ENCODE data around the gene TMED10.

The TMED10 gene

GRCh38 chr14:75176142-75176820 is at the start of gene TMED10:
Gene TMED10, minus strand, starts transcription at chr14:75176612. Its CDS starts 33 bp downstream, at chr14:75176579.
- DNase-seq, result peak; percentile 85

GRCh38 chr14:75224561-75224960 is 48.1 kb upstream of the TMED10 start:
- DNase-seq, result no peak

DNA sequence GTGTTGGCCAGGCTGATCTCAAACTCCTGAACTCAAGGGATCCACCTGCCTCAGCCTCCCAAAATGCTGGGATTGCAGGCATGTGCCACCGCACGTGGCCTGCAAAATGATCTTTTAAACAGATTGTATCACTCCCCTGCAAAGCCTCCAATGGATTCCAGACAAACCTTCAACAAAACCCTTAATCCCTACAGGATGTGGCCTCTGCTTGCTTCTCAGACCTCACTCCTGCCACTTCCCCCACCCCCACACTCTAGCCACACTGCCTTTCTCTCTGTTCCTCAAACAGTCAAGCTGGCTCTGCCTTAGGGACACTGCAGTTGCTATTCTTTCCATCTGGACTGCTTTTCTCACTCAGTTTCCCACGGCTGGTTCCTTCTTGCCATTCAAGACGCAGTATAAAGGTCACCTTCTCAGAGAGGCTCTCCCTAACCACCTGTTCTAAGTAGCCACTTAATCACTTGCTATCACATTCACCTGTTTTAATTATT is 47.3 kb upstream of the TMED10 start:
- DNase-seq, result no peak

DNA sequence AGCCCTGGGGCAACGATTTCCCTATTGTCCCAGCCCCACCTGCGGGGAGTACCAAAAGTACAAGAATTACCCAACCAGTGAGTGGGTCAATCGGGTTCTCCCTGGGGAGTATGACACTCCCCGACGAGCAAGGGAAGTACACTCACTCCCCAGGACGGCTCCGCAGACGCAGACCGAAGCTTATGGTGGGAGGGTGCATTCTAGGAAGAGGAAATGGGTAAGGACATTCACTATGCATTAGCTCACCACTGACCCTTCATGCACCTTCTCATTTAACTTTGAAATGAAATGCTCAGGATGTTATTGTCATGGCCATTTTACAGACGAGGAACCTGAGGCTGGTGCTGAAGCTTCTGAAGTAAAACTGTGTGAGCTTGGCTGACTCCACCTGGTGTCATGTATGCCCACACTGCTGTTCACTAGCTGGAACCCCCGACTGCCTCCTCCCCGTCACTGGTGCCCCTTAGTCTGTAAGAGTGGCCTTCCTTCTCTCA is 45.8 kb upstream of the TMED10 start:
- DNase-seq, result no peak

GRCh38 chr14:75221797-75222196 is 45.4 kb upstream of the TMED10 start:
- no peak for DNase-seq

DNA sequence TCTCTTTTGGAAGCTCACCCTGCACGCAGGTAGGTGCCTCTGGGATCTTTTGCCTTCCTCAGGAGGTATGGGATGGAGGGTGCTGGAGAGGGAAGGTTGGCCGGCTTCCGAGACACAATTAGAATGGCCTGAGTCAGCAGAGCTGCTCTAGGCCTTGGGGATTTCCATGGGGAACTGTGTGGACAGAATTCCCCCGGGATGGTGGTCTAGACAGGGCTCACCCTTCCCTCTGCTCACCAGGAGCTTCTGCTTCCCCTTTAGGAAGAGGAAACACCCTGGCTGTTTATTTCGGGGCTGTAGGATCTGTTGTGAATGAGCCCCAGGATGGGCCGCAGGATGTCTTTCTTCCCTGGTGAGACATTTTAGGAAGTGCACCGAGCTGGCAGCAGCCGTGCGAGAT is 43.7 kb upstream of the TMED10 start:
- DNase-seq, result no peak

DNA sequence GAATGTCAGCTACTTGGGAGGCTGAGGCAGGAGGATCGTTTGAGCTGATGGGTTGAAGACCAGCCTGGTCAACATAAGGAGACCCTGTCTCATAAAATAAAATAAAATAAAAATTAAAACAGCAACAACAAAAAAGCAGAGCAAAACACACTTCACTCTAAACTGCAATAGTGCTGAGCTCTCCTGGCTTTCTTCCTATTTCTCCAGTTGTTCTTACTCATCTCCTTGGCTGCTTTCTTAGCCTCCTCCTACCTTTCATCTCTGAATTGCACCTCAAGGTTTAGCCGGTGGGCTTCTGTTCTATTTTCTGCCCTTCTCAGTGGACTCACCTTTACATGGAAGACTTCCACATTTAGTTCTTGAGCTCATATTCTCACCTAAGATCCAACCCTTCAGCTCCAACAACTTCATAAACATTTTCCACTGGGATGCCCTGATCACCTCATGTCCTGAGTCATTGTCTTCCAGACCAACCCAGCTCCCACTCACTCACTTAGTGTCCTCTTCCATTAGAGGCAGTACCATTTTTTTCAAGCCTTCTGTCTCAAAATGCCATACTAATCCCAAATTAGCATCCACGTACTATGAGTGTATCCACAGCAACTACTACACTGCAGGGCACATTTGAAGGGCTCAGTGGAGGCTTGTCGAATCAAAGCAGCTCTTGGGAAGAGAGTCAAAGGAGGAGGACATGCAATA is 41.2 kb upstream of the TMED10 start:
- no peak for DNase-seq

DNA sequence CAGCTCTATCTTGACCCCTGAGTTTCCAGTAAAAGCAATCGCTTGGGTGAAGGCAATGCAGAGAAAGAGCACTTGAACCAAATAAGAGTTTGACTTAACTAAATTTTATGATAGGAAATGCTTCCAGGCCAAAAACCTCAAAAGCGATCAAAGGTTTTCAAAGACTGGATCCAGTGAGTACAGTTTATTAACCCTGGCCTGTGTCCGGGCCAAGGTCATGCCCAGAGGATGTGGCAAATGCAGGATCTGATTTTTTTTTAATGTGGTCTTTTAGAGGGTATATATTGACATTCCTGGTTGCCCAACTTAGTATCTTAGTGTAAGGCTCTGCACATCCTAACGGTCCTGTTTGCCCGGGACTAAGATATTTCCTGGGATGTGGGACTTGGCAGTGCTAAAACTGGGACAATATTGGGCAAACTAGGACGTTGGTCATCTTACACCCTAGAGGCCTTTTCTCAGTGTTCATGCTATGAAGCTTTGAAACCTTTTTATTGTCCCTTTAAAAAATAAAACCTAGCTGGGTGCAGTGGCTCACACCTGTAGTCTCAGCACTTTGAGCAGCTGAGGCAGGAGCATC is 40.1 kb upstream of the TMED10 start:
- DNase-seq, result no peak

DNA sequence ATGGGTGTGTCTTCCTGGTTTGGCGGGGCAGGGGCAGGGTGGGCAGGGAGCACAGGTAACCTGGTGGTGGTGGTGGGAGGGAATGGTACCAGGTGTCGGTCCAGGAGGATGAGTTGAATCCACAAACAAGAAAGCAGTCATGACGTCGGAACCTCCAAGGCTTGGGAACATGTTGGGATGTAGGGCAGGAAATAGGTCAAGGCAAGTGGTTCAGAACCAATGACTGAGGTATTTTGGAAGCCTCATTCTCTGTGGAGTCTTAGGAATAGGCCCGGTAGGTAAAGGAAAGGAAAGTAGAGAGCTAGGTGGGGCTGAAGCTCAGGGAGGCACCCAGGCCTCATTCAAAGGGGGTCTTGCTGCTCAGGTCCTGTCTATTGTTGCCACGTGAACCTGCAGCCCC is 39.1 kb upstream of the TMED10 start:
- DNase-seq, result no peak

GRCh38 chr14:75214558-75214957 is 38.1 kb upstream of the TMED10 start:
- no peak for DNase-seq

GRCh38 chr14:75213172-75213571 is 36.8 kb upstream of the TMED10 start:
- DNase-seq, result no peak

GRCh38 chr14:75208843-75209242 is 32.4 kb upstream of the TMED10 start:
- no peak for DNase-seq

- DNase-seq, result no peak
Measured at GRCh38 chr14:75206190-75206589, 29.8 kb upstream of the TMED10 start.

- DNase-seq, result no peak
Measured at GRCh38 chr14:75205591-75205990, 29.2 kb upstream of the TMED10 start.

DNA sequence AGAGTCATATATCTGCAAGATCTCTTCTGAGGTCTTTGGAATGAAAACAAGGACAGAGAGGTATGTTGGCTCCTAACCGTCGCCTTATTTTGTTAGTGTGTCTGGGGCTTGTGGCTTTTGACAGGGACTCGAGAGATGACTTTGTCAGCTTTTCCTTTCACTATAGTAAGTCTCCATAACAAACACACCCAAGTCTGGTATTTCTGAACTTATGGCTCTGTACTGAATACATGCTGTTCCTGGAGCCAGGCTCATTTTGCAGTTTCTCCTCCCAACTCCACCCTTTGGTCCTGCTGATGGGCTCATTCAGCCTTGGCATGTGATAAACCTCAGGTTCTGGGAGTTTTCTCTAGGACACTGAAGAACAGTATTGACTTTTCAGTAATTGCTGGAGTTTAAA is 27.7 kb upstream of the TMED10 start:
- DNase-seq, result no peak

DNA sequence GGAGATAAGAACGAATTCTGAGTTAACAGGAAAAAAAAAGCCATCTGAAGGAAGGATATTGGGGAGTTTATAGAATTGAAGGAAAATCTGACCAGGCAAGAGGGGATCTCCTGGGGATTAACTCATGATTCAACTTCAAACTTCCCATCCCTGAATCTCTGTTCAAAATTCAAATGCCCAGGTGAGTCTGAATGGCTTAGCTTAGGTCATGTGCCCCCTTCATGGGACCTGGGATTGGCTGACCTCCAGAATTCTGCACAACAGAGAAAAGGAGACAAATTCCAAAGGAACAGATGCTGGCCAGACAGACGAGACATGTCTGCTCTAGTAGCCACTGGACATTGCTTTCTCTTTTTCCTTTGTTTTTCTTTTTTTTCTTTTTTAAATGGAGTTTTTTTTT is 26.2 kb upstream of the TMED10 start:
- DNase-seq, result no peak

- DNase-seq, result no peak
Measured at GRCh38 chr14:75201087-75201486, 24.7 kb upstream of the TMED10 start.

- peak; percentile 97 for DNase-seq
Measured at GRCh38 chr14:75200451-75200850, 24.0 kb upstream of the TMED10 start.

GRCh38 chr14:75198291-75198933 is 22.0 kb upstream of the TMED10 start:
- DNase-seq, result peak; percentile 16

DNA sequence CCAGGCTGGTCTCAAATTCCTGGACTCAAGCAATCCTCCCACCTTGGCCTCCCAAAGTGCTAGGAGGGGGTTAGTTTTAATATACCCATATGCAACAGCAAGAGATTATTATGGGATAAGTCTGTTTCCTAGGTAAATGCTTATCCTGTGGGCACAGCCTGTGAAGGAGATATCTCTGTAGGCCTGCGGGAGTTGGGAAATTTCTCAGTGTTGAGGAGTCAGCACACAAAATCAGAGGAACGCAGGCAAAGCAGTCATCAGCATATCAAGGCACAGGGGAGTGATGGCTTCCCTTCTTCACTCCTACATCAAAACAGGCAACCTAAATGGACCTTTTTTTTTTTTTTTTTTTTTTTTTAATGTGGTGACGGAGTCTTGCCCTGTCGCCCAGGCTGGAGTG is 20.9 kb upstream of the TMED10 start:
- DNase-seq, result no peak

- DNase-seq, result no peak
Measured at GRCh38 chr14:75196468-75196867, 20.1 kb upstream of the TMED10 start.

- no peak for DNase-seq
Measured at GRCh38 chr14:75196064-75196463, 19.7 kb upstream of the TMED10 start.

DNA sequence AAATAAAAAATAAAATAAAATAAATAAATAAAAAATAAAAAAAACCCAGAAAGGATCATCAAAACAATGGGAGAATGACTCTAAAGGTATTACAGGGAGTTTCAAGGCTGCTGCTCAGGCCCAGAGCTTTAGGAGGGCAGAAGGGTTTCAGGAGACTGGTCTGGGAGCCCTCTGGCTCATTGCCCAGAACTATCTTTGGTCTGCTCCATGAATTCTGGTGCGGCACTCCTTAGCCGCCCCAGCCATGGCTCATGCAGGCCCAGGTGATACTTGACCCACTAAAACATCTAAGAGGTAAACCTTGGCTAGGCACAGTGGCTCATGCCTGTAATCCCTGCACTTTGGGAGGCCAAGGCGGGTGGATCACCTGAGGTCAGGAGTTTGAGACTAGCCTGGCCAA is 14.7 kb upstream of the TMED10 start:
- no peak for DNase-seq

- DNase-seq, result no peak
Measured at GRCh38 chr14:75190023-75190422, 13.6 kb upstream of the TMED10 start.
